ENCODE results near the gene ABCF1.

Gene ABCF1

DNA sequence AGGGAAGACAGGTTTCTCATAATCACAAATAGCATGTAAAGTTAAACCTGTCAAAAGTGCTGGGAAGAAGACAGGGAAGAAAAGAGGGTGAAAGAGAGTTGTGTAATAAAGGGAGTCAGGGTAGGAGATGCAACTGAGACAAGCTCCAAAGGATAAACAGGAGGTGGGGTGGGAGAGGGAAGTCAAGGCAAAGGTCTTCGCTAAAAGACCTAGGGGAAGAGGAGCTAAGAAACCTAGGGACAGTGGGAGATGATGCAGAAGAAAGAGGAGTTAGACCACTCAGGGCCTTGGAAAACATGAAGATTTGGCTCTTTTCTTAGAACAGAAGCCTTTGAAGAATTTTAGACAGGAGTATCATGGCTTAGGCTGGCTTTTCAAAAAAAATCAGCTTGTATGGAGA, 7.1 kb upstream of the ABCF1 start:
- POLR2A ChIA-PET: interaction anchor here (0.9 kb wide), 1 partner anchor 10 kb away, joined by 4 read pairs; no protein-coding TSS in a partner anchor
- H3K4me3 ChIP-seq (ENCODE audit: low read depth, low read length): no peak overlapping the region
- DNase-seq (ENCODE audit: low read depth, low spot score): no peak
- CTCF ChIA-PET: interaction anchor here (0.8 to 6.6 kb wide), 4 partner anchors 10 to 80 kb away, joined by 4 to 73 read pairs (median 10); no protein-coding TSS in a partner anchor
- TF ChIP-seq, protein P1, sequence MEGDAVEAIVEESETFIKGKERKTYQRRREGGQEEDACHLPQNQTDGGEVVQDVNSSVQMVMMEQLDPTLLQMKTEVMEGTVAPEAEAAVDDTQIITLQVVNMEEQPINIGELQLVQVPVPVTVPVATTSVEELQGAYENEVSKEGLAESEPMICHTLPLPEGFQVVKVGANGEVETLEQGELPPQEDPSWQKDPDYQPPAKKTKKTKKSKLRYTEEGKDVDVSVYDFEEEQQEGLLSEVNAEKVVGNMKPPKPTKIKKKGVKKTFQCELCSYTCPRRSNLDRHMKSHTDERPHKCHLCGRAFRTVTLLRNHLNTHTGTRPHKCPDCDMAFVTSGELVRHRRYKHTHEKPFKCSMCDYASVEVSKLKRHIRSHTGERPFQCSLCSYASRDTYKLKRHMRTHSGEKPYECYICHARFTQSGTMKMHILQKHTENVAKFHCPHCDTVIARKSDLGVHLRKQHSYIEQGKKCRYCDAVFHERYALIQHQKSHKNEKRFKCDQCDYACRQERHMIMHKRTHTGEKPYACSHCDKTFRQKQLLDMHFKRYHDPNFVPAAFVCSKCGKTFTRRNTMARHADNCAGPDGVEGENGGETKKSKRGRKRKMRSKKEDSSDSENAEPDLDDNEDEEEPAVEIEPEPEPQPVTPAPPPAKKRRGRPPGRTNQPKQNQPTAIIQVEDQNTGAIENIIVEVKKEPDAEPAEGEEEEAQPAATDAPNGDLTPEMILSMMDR (IDR thresholded peaks at IDR 0.05; ENCODE audit: insufficient read depth, low read length, missing control alignments): no peak

DNA sequence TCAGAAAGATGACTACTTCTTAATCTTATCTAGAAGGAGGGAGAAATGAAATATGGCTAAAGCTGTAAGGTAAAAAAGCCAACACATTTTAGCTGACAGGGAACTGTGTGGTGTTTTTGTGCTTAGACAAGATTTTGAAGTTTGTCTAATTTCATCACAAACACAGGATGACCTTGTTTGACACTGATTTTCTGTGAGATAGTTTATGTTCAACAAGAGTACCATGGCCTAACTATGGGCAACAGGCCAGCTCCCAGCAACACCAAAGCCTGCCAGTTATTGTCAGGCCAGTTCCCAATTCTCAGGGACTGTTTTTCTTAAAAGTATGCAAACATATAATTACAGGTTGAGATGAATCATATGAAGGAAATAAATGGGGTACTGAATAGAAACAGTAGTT, 5.5 kb upstream of the ABCF1 start:
- POLR2A ChIA-PET: no interaction called here
- DNase-seq (ENCODE audit: low read depth, low spot score): no peak
- no peak overlapping the region for H3K4me3 ChIP-seq (ENCODE audit: low read depth, low read length)
- CTCF ChIA-PET: interaction anchor here (6.6 kb wide), 1 partner anchor 23 kb away, joined by 73 read pairs; no protein-coding TSS in a partner anchor
- TF ChIP-seq, protein P1 (IDR thresholded peaks at IDR 0.05; ENCODE audit: insufficient read depth, low read length, missing control alignments): no peak

DNA sequence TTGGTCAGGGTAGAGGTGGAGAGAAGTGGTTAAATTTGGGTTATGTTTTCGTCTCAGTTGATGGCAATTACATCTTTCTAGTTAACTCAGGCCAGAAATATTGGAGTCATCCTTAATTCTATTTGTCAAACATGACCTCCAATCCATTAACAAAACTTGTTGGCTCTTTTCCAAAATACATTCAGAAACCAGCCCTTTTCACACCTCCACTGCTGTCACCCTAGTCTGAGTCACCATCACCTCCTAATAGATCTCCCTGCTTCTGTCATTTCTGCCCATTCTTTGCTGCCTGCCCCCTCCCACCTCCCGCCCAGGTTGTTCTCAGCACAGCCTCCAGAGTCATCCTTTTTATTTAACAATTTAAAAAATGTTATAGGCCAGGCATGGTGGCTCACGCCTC, 3.0 kb upstream of the ABCF1 start:
- POLR2A ChIA-PET: no interaction called here
- no peak overlapping the region for H3K4me3 ChIP-seq (ENCODE audit: low read depth, low read length)
- no peak for DNase-seq (ENCODE audit: low read depth, low spot score)
- CTCF ChIA-PET: no interaction called here
- TF ChIP-seq, protein P1 (IDR thresholded peaks at IDR 0.05; ENCODE audit: insufficient read depth, low read length, missing control alignments): no peak

DNA sequence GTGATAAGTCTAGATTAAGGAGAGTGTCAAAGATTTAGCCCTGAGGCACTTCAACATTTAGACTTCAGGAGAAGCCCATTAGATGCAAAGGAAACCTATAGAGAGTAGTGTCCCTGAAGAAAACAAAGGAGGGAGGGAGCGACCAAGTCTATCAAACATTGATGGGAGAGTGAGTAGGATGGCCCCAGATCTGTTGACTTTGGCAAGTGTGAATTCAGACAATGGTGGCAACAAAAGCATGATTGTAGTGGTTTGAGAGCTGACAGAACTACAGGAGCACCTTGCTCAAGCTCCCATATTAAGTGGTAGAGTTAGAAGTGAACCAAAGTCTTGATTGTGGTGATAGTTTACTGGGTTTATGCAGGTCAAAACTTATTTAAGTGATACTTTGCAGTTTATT, 979 bp upstream of the ABCF1 start:
- ChIA-PET CTCF (interaction anchor here (1.0 to 2.6 kb wide), 9 partner anchors 9 to 88 kb away, joined by 3 to 18 read pairs (median 6); no protein-coding TSS in a partner anchor), POLR2A (interaction anchor here (0.7 to 1.1 kb wide), 2 partner anchors 21 to 166 kb away, joined by 3 read pairs; no protein-coding TSS in a partner anchor)
- DNase-seq (ENCODE audit: low read depth, low spot score): no peak
- H3K4me3 ChIP-seq (ENCODE audit: low read depth, low read length): peak overlapping the region; percentile 98
- TF ChIP-seq, protein P1 (IDR thresholded peaks at IDR 0.05; ENCODE audit: insufficient read depth, low read length, missing control alignments): no peak

DNA sequence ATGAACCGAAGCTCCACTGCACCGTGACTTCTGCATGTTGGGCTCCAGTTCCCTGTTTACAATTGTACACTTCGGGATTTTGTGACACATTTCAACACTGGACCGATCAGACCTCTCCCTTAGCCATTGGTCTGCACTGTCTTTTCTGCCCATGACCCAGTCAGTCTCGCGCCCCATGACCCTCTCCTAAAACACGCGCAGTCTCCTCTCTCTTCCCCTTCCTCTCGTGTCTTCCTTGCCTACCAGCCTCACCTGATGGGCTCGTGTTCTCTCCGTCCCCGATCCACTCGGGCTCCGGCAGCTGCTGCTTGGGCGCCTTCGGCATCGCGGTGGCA, 535 bp upstream of the ABCF1 start:
- TF ChIP-seq, protein P1 (IDR thresholded peaks at IDR 0.05; ENCODE audit: insufficient read depth, low read length, missing control alignments): no peak
- ChIA-PET POLR2A (interaction anchor here (0.7 to 1.1 kb wide), 4 partner anchors 11 to 166 kb away, joined by 3 read pairs; no protein-coding TSS in a partner anchor), CTCF (interaction anchor here (1.0 to 2.6 kb wide), 8 partner anchors 9 to 89 kb away, joined by 3 to 18 read pairs (median 7); no protein-coding TSS in a partner anchor)
- peak overlapping the region; percentile 98 for H3K4me3 ChIP-seq (ENCODE audit: low read depth, low read length)
- no peak for DNase-seq (ENCODE audit: low read depth, low spot score)

DNA sequence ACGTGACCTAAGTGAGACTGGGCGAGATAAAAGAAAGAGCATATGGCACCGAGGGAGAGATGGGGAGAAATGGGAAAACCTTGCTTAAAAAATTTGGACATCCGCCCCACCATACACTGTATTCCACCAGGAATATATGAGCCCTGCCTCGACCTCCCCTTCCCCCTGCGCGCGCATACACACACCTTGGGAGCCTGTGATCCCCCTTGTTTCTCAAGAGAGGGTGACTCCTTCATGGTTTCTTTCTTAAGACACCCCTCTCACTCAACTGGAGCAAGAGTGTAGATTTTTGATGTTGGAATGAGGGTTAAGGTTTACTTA, 480 bp downstream of the ABCF1 start:
- DNase-seq (ENCODE audit: low read depth, low spot score): no peak
- ChIA-PET POLR2A (interaction anchor here (0.8 to 1.0 kb wide), 3 partner anchors 10 to 25 kb away, joined by 3 read pairs; no protein-coding TSS in a partner anchor), CTCF (interaction anchor here (2.6 kb wide), 1 partner anchor 90 kb away, joined by 9 read pairs; no protein-coding TSS in a partner anchor)
- H3K4me3 ChIP-seq (ENCODE audit: low read depth, low read length): peak overlapping the region; percentile 98
- TF ChIP-seq, protein P1 (IDR thresholded peaks at IDR 0.05; ENCODE audit: insufficient read depth, low read length, missing control alignments): no peak

All from AG04449 (cell line).